Upper lobe of right lung (tissue), 1 donor: ENCODE measurements around the gene FBXL16. TPM values are rescaled to one million over a fixed set of nuclear protein-coding genes. Genes with fewer than 3 reads are reported as not detected.
A peak's percentile ranks its signal among the peaks of the same experiment; 100 is the strongest.

Source experiments
- ATAC-seq: fragments of 200-7000 bp; cut with Tn5 transposase; one replicate; pipeline ENCODE4 v1.9.1; 2020; ENCODE audit warnings: mild to moderate bottlenecking, moderate library complexity
- DNase-seq: peaks from one replicate; pipeline ENCODE4 v3.0.0-alpha.2; 2020
- H3K27ac ChIP-seq: fragments of 200-600 bp; one replicate; pipeline ENCODE4 v1.8.0; 2022
- H3K27me3 ChIP-seq: fragments of 200-600 bp; one replicate; pipeline ENCODE4 v1.8.0; 2022; ENCODE audit warnings: mild to moderate bottlenecking
- H3K36me3 ChIP-seq: fragments of 200-600 bp; one replicate; pipeline ENCODE4 v1.8.0; 2022
- H3K4me1 ChIP-seq: fragments of 200-600 bp; one replicate; pipeline ENCODE4 v1.8.0; 2022
- H3K4me3 ChIP-seq: fragments of 200-600 bp; one replicate; pipeline ENCODE4 v1.8.0; 2022; ENCODE audit warnings: mild to moderate bottlenecking
- H3K9me3 ChIP-seq: fragments of 200-600 bp; one replicate; pipeline ENCODE4 v1.8.0; 2022
- CTCF ChIP-seq: fragments of 200-600 bp; IDR thresholded peaks from one replicate; pipeline ENCODE4 v1.8.0; 2022; ENCODE audit warnings: antibody characterized with exemption
- intact Hi-C: fragments of 100-400 bp; cut with DNase I; formaldehyde crosslinking; loops from one replicate; pipeline ENCODE4 v1.11.0; 2022
- total RNA-seq: library from RNA; stranded (reverse); fragmentation: NEBNext Ultra II Directional; extraction: Animal tissue kit (Norgen Biotek cat#: 25700); gene quantifications from one replicate; pipeline ENCODE4 v1.2.1, GENCODE V29; 2021
- donor health status: DM: no; HTN: yes; CAD: no; lungs with severe emphysema.

Gene FBXL16
- total RNA-seq, 1 donor from 2014 or later: 3.6 TPM

GRCh38 chr16:741986-742629, 36.5 kb upstream of the FBXL16 start:
- Histone ChIP-seq H3K36me3 (peaks cover 3% of the 10 kb centered on the region), H3K4me1 (peaks cover 16% of the 10 kb centered on the region), H3K27ac (no peak overlapping the region), H3K27me3 (peaks cover 3% of the 10 kb centered on the region), H3K4me3 (no peak overlapping the region), H3K9me3 (no peaks in the 10 kb centered on the region)
- intact Hi-C loops: no loop called here
- TF ChIP-seq CTCF: no peak
- ATAC-seq (no peak), DNase-seq (no peak)

GRCh38 chr16:740764-741505, 35.3 kb upstream of the FBXL16 start, which contains the start of gene CIAO3:
Gene CIAO3 (minus strand): TSS chr16:740997. CDS start chr16:740985, 12 bp downstream.
- H3K9me3 ChIP-seq: no peaks in the 10 kb centered on the region
- H3K27ac ChIP-seq: peak within 1 kb of the TSS; percentile 73
- peak; percentile 96 for ATAC-seq
- DNase-seq: peak; percentile 95
- intact Hi-C loops: no loop called here
- peaks cover 16% of the 10 kb centered on the region for H3K4me1 ChIP-seq
- H3K27me3 ChIP-seq: peaks cover 3% of the 10 kb centered on the region
- H3K36me3 ChIP-seq: peaks cover 15% of the 10 kb centered on the region
- H3K4me3 ChIP-seq: peak within 1 kb of the TSS; percentile 88
- TF ChIP-seq CTCF: peak; percentile 91

GRCh38 chr16:740459-740763, 34.8 kb upstream of the FBXL16 start:
- H3K27ac ChIP-seq: peak overlapping the region; percentile 73

GRCh38 chr16:739560-740458, 34.2 kb upstream of the FBXL16 start:
- Histone ChIP-seq H3K36me3 (peaks cover 20% of the 10 kb centered on the region), H3K27me3 (peaks cover 3% of the 10 kb centered on the region), H3K4me3 (peak overlapping the region; percentile 88), H3K9me3 (no peaks in the 10 kb centered on the region), H3K4me1 (peaks cover 16% of the 10 kb centered on the region), H3K27ac (peak overlapping the region; percentile 73)
- ATAC-seq (no peak), DNase-seq (peak; percentile 60)
- intact Hi-C loops: no loop called here
- TF ChIP-seq CTCF: no peak

More at GRCh38 chr16:740459-740763, 34.8 kb upstream of the FBXL16 start:
- peaks cover 16% of the 10 kb centered on the region for H3K4me1 ChIP-seq
- peaks cover 3% of the 10 kb centered on the region for H3K27me3 ChIP-seq
- ATAC-seq: peak; percentile 28
- intact Hi-C loops: no loop called here
- no peak for DNase-seq
- TF ChIP-seq CTCF: no peak
- no peaks in the 10 kb centered on the region for H3K9me3 ChIP-seq
- H3K36me3 ChIP-seq: peaks cover 20% of the 10 kb centered on the region
- H3K4me3 ChIP-seq: peak overlapping the region; percentile 88

- Histone ChIP-seq H3K27me3 (no peaks in the 10 kb centered on the region), H3K36me3 (peaks cover 25% of the 10 kb centered on the region), H3K4me1 (peaks cover 16% of the 10 kb centered on the region), H3K4me3 (no peak overlapping the region), H3K9me3 (no peaks in the 10 kb centered on the region), H3K27ac (no peak overlapping the region)
- no peak for TF ChIP-seq CTCF
- DNase-seq: no peak
- no peak for ATAC-seq
- intact Hi-C loops: no loop called here
These were observed 31.4 kb upstream of the FBXL16 start for GRCh38 chr16:736936-737481.
